C4-2B (cell line): ENCODE results near the gene CFAP119.

Source experiments
- H3K27ac ChIP-seq: fragments of 450-650 bp; 2 replicates; pipeline ENCODE4 v1.5.1; 2017
- ZFX ChIP-seq: fragments of 450-650 bp; IDR thresholded peaks from 2 replicates; pipeline ENCODE4 v1.6.1; 2017
- TF ChIP-seq, protein P1 (sequence below): fragments of 450-650 bp; conservative IDR thresholded peaks from 2 replicates; pipeline ENCODE4 v1.5.1; 2017; ENCODE audit warnings: mild to moderate bottlenecking

The CFAP119 gene

DNA sequence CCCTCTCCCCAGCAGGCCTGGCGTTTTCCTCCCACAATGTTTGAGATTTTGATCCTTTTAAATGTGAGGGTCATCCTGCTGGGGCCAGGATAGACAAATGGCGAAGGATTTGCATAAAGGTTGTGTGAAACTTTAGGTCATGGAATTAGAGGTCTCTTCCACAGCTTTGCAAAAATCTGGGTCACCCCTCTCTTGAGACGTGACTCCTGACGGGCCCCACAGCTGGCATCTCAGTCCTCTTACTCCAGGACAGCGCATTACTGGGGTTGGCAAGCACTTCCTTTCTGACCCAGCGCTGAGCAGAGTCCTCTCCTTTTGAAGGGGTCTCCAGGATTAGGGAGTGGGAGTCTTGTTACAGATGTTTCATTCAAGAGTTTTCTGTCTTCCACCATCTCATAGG is 17.7 kb upstream of the CFAP119 start:
- TF ChIP-seq ZFX, result no peak
- TF ChIP-seq, protein P1, sequence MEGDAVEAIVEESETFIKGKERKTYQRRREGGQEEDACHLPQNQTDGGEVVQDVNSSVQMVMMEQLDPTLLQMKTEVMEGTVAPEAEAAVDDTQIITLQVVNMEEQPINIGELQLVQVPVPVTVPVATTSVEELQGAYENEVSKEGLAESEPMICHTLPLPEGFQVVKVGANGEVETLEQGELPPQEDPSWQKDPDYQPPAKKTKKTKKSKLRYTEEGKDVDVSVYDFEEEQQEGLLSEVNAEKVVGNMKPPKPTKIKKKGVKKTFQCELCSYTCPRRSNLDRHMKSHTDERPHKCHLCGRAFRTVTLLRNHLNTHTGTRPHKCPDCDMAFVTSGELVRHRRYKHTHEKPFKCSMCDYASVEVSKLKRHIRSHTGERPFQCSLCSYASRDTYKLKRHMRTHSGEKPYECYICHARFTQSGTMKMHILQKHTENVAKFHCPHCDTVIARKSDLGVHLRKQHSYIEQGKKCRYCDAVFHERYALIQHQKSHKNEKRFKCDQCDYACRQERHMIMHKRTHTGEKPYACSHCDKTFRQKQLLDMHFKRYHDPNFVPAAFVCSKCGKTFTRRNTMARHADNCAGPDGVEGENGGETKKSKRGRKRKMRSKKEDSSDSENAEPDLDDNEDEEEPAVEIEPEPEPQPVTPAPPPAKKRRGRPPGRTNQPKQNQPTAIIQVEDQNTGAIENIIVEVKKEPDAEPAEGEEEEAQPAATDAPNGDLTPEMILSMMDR, result no peak
- no peak overlapping the region for H3K27ac ChIP-seq

DNA sequence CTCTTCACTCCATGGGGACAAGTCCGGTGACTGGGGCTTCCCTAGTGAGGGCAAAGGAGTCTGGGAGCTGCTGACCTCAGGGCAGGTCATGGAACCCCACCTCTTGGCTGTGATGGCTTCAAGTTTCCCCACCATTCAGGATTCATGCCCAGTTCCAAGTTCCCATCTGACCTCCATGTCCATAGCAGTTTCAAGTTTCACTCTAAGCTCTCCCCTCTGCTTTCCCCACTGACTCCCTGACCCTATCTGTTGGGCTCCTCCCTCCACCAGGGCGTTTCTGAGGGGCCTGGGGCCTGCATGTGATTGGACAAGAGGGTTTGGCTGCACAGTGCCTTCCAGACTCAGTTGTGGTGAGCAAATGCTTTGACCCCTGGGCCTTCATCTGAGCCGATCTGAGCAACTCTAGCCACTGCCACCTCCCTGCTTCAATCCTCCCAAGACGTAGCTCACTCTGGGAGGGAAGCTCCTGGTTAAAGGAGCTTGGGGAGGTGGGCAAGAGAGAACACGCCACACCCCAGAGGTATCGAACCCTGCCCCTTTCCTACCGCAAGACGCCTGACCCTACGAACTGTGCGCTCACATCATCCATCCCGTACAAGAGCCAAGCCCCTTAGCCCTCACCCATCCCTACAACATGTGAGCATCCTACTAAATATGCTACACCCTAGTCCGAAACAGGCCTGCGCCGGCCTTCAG is 16.8 kb upstream of the CFAP119 start:
- H3K27ac ChIP-seq, result no peak overlapping the region
- TF ChIP-seq, protein P1, result no peak
- TF ChIP-seq ZFX, result no peak

DNA sequence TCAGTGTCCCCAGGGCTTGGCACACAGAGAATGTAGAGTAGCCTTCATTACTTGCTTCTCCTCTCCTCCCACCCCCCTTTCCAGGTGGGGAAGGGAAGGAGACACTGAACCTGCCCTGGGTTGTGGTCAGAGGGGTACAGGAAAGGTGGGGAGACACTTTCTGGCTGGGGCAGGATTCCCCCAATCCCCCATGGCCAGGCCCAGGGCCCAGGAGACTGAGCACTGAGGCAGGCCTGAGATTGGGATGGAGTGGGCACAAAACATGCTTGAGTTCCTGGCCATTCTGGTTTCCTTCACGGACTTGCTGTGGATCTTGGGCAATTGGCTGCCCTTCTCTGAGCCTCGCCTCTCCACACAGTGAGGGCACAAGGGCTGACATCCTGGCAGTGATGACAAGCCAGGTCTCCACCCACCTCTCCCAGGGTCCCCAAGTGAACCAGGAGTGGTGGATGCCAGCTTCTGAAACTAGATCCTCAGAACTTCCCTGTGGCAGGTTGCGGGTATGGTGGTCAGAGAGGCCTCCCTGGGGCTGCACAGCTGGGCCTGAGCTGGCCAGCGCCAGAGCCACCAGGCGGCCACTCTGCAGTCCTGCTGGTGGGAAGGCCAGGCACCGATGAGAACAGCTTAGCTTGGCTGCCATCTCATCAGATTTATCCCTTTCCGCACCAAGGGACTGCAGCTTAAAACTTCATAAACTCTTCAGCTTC is 15.9 kb upstream of the CFAP119 start:
- no peak overlapping the region for H3K27ac ChIP-seq
- TF ChIP-seq ZFX, result no peak
- TF ChIP-seq, protein P1, result no peak

DNA sequence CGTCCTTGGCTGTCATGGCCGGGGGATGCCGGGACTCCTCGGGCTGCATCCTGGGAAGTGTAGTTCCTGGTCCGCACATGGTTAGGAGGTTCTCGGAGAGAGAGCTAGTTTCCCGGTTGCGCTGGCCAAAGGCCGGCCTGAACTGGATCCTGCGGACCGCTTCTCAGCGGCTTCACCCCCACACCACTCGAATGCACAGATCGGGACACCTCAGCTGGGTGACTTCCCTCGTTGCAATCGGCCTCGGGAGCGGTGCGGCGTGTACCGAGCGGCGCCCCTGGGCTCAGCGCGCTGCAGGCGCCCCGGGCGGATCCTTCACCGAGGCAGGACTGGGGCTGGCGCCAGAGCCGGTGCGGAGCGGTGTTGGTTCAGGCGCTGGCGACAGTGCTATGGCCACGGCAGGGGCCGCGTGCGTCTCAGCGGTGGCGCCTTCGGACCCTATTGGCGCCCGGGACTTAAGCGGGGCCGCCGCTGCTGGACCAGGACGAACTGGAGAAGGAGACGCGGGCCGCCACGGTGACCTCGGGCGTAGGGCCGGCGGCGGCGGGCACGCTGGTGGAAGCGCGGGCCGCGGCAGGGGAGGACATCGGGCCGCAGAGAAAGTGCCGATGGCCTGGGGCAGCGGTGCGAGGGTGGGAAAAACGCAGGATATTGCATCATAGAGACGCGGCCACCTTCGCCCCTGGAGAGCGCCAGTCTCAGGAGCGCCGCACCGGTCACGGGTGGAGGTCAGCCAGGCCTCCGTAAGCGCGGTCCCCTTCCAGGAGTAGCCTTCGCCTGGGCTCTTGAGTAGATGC is 13.7 kb upstream of the CFAP119 start:
- H3K27ac ChIP-seq, result peak overlapping the region; percentile 97
- peak; percentile 87 for TF ChIP-seq ZFX
- TF ChIP-seq, protein P1, result no peak

DNA sequence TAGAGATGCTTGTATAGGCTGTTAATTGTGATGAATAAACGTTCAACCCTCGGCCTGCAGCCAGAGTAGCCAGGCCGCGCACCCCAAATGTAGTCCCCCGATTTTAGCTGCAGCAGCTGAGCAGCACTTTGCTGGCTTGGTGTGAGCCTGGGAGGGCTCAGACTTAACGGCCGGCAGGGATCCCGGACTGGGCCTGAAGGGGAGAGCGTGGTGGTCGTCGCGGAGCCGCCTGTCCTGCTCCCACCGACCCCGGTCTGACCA is 13.2 kb upstream of the CFAP119 start:
- TF ChIP-seq, protein P1, result no peak
- TF ChIP-seq ZFX, result no peak
- peak overlapping the region; percentile 97 for H3K27ac ChIP-seq

DNA sequence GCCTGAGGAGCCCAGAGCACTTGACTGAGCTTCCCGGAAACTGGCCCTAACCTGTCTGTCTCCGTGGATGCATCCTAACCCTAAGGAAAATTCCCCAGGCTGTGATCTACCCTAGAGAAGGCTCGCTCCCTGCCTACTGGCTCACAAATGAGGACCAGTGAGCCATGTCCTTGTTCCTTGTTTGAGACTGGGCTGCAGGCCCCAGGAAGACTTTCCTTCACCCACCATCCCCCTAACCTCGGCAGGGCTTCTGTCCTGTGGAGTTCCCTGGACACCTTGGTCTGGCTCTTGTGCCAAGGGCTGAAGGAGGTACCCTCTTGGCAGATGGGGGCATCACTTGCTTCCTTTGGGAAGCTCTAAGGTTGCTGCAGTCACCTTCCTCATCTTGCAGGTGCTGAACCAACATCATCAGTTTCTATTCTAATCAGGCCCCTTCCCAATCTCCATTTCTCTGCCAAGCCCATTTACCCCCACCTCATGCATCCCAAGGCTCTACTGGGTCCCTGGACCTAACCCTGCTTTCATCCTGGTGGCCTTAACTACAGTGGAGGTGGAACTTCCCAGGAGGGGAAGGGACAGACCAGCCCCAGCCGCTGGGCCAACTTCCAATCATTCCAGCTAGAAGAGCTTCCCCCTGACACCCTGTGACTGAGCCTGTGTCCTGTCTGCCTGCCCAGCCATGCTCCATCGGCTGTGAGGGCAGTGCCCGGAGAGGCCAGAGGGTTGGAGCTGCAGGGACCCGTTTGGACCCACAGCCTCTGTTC is 12.7 kb upstream of the CFAP119 start:
- TF ChIP-seq ZFX, result no peak
- TF ChIP-seq, protein P1, result no peak
- H3K27ac ChIP-seq, result peak overlapping the region; percentile 97
